Psoas muscle (tissue), 8 donors: ENCODE measurements around the gene ATP5PO. TPM values are rescaled to one million over a fixed set of nuclear protein-coding genes. Genes with fewer than 3 reads are reported as not detected.

Experiments used
- ATAC-seq, 4 donors: fragments of 200-7000 bp; cut with Tn5 transposase; one replicate each; pipeline ENCODE4 v1.9.1; 2020; ENCODE audit warnings: moderate library complexity in 3 of 4, mild to moderate bottlenecking in 2 of 4
- DNase-seq, 2 donors: peaks; one replicate each; pipeline ENCODE4 v3.0.0-alpha.2; 2020
- H3K27ac ChIP-seq: fragments of 200-600 bp; one replicate; pipeline ENCODE4 v1.8.0; 2022
- H3K27me3 ChIP-seq, 3 donors: fragments of 200-600 bp in 1 of 3; one replicate each; pipeline versions ENCODE4 v1.6.1 to v1.8.0; 2013 to 2022; ENCODE audit warnings: low read length in 2 of 3, mild to moderate bottlenecking in 2 of 3, moderate library complexity in 1 of 3; ENCODE audit not compliant: insufficient read depth in 3 of 3
- H3K36me3 ChIP-seq, 2 donors: fragments of 200-600 bp in 1 of 2; one replicate each; pipeline versions ENCODE4 v1.6.1 to v1.8.0; 2013 to 2022; ENCODE audit warnings: low read depth in 1 of 2, mild to moderate bottlenecking in 1 of 2, moderate library complexity in 1 of 2; ENCODE audit not compliant: insufficient read depth in 1 of 2
- H3K4me1 ChIP-seq: fragments of 200-600 bp; one replicate; pipeline ENCODE4 v1.8.0; 2022
- H3K4me3 ChIP-seq: fragments of 200-600 bp; one replicate; pipeline ENCODE4 v1.8.0; 2022; ENCODE audit warnings: mild to moderate bottlenecking
- H3K9me3 ChIP-seq: fragments of 200-600 bp; one replicate; pipeline ENCODE4 v1.8.0; 2022
- WGBS, 3 donors: extraction: QIAGEN DNeasy Blood & Tissue Kit; methylation state at CpG; one replicate each; pipeline versions ENCODE4 v1.1.6 to v1.1.7; 2013; 5-methylcytosine and 5-hydroxymethylcytosine counted together
- intact Hi-C, 2 donors: fragments of 100-400 bp; cut with DNase I; formaldehyde crosslinking; loops; one replicate each; pipeline versions ENCODE4 v1.11.0 to v1.14.2; 2022
- polyA plus RNA-seq, 3 donors: library from polyadenylated mRNA; stranded (reverse); fragments of 200-250 nt; gene quantifications; one replicate each; pipeline ENCODE4 v1.2.3, GENCODE V29; 2013
- total RNA-seq, 4 donors: library from RNA; stranded (reverse); fragmentation: NEBNext Ultra II Directional in 2 of 4; extraction: Animal tissue kit (Norgen Biotek cat#: 25700) in 2 of 4; gene quantifications; one replicate each; pipeline versions ENCODE4 v1.2.1 to v1.2.4, GENCODE V29; 2021 to 2023
- TF ChIP-seq, protein P1 (sequence below): fragments of 200-600 bp; IDR thresholded peaks from one replicate; pipeline ENCODE4 v1.8.0; 2022; ENCODE audit warnings: antibody characterized with exemption
- donor health status: healthy with polysubstance abuse.
- donor health status: DM: no; HTN: no; CAD: no; lungs with moderate emphysema.
- donor health status: Bipolar disorder and iron deficiency.
- donor health status: healthy.
- donor health status: DM: yes; HTN: yes; CAD: no.
- donor health status: DM: no; HTN: no; CAD: no.
- donor health status: DM: no; HTN: no; CAD: no.
- donor health status: DM: yes; HTN: yes; CAD: no.

The ATP5PO gene
- total and polyA plus RNA-seq, 7 donors, result 294 to 680 (median 473) TPM

DNA sequence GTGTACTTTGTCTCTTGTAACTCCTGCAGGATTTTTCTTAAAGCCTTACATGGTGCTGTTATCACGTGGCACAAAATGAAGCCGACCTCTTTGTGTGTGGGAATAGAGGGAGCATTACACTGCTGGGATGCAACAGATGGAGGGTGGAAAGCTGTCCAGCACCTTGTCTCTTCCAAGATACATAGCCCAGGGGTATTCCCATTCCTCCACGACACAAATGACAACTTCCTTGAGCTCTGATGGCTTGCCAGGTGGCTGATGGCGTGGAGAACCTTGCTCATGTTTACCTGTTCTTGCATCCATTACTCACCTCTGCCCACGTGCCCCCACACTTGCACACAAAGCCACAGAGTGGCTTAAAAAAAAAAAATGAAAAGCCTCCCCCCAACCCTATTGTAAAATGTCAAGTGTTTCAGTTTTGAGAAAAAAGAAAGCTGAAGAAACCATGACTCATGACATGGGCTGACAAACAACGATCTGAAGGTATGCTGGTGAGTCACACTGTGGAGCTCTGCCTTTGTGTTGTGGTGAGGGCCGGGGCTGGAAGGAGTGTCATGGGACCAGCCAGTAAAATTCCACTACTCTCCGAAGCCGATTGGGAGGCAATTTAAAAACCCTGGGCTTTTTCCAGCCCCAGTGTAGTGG lies 32.0 kb upstream of the ATP5PO start:
- TF ChIP-seq, protein P1, sequence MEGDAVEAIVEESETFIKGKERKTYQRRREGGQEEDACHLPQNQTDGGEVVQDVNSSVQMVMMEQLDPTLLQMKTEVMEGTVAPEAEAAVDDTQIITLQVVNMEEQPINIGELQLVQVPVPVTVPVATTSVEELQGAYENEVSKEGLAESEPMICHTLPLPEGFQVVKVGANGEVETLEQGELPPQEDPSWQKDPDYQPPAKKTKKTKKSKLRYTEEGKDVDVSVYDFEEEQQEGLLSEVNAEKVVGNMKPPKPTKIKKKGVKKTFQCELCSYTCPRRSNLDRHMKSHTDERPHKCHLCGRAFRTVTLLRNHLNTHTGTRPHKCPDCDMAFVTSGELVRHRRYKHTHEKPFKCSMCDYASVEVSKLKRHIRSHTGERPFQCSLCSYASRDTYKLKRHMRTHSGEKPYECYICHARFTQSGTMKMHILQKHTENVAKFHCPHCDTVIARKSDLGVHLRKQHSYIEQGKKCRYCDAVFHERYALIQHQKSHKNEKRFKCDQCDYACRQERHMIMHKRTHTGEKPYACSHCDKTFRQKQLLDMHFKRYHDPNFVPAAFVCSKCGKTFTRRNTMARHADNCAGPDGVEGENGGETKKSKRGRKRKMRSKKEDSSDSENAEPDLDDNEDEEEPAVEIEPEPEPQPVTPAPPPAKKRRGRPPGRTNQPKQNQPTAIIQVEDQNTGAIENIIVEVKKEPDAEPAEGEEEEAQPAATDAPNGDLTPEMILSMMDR, result no peak
- DNase-seq, result peak; percentile 77 to 81
- intact Hi-C loops, result loop anchor here in 1 of 2 donors (10.0 kb wide), 1 partner anchor 127 kb away; the partner anchor contains the start of genes MRPS6 and SLC5A3
- H3K27ac ChIP-seq, result peak overlapping the region; percentile 78
- 33 to 38% (median 34%) methylated on average over 9 of the region's 9 CpGs for WGBS, 3 donors
- peak overlapping the region; percentile 33 for H3K4me3 ChIP-seq
- ATAC-seq, result peak; percentile 91 to 97 (median 94)
- no peaks in the 10 kb centered on the region for H3K9me3 ChIP-seq
- no peaks in the 10 kb centered on the region for H3K36me3 ChIP-seq
- H3K4me1 ChIP-seq, result peaks cover 13% of the 10 kb centered on the region
- H3K27me3 ChIP-seq, result no peaks in the 10 kb centered on the region

GRCh38 chr21:33945652-33946270 lies 30.2 kb upstream of the ATP5PO start:
- peaks cover 13% of the 10 kb centered on the region for H3K4me1 ChIP-seq
- no peaks in the 10 kb centered on the region for H3K36me3 ChIP-seq
- ATAC-seq (no peak), DNase-seq (no peak)
- H3K27ac ChIP-seq, result no peak overlapping the region
- intact Hi-C loops, result loop anchor here in 1 of 2 donors (10.0 kb wide), 1 partner anchor 129 kb away; the partner anchor contains the start of genes MRPS6 and SLC5A3
- no peaks in the 10 kb centered on the region for H3K9me3 ChIP-seq
- H3K4me3 ChIP-seq, result no peak overlapping the region
- H3K27me3 ChIP-seq, result no peaks in the 10 kb centered on the region
- 92 to 100% (median 95%) methylated on average over 2 of the region's 2 CpGs for WGBS, 3 donors
- TF ChIP-seq, protein P1, result no peak

GRCh38 chr21:33944185-33944763 lies 28.7 kb upstream of the ATP5PO start:
- no peaks in the 10 kb centered on the region for H3K9me3 ChIP-seq
- no peaks in the 10 kb centered on the region for H3K27me3 ChIP-seq
- peaks cover 13% of the 10 kb centered on the region for H3K4me1 ChIP-seq
- TF ChIP-seq, protein P1, result no peak
- WGBS, 3 donors, result 89 to 96% (median 89%) methylated on average over 1 of the region's 1 CpG
- no peak overlapping the region for H3K4me3 ChIP-seq
- no peak overlapping the region for H3K27ac ChIP-seq
- DNase-seq (no peak), ATAC-seq (no peak)
- H3K36me3 ChIP-seq, result no peaks in the 10 kb centered on the region
- intact Hi-C loops, result loop anchor here in 1 of 2 donors (10.0 kb wide), 1 partner anchor 131 kb away; the partner anchor contains the start of genes MRPS6 and SLC5A3

DNA sequence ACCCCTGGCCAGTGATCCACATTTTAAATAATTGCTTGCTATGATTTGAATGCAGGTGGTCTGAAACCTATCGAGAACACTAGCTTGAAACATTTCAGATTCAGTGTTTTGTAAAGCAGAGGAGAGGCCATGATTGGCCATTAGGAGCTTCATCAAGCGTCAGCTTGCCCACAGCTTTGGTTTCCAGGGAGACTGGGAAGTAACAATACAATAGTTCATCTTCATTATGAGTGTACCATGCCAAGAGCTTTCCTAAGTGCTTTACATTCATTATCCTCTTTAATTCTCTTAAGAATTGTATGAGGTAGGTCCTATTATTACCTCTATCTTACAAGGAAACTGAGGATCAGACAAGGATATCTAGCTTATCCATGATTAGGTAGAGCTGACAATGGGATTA lies 27.7 kb upstream of the ATP5PO start:
- Histone ChIP-seq H3K4me1 (peaks cover 8% of the 10 kb centered on the region), H3K9me3 (no peaks in the 10 kb centered on the region), H3K27me3 (no peaks in the 10 kb centered on the region), H3K4me3 (no peak overlapping the region), H3K27ac (no peak overlapping the region), H3K36me3 (no peaks in the 10 kb centered on the region)
- ATAC-seq (no peak), DNase-seq (no peak)
- intact Hi-C loops, result loop anchor here in 1 of 2 donors (10.0 kb wide), 1 partner anchor 132 kb away; the partner anchor contains the start of genes MRPS6 and SLC5A3
- 73 to 86% (median 81%) methylated on average over 2 of the region's 2 CpGs for WGBS, 3 donors
- TF ChIP-seq, protein P1, result no peak
